Stimulated activated CD8-positive, alpha-beta memory T cell treated with anti-CD3 and anti-CD28 coated beads, Interleukin-15, amount 100 ng/mL, for 48 hours (primary cell): Measurements from ENCODE around the gene SRRM5.
"Not testable (repeated sequence)": the region's sequence is repeated elsewhere in the genome, so short reads cannot be mapped to it uniquely, and the experiment has no call there.

ENCODE experiments used
- DNase-seq, 2 donors: peaks; one replicate each; pipeline ENCODE4 v3.0.0-alpha.2; 2020; ENCODE audit warnings: low read depth in 2 of 2

SRRM5 gene

GRCh38 chr19:43616306-43616705 lies 4.4 kb downstream of the SRRM5 start:
- DNase-seq = no peak

GRCh38 chr19:43616954-43617353 lies 5.1 kb downstream of the SRRM5 start:
- DNase-seq = no peak

- DNase-seq = peak in 1 of 2 donors; percentile 44
Measured at GRCh38 chr19:43618921-43619261, 7.0 kb downstream of the SRRM5 start.

- peak; percentile 85 to 88 for DNase-seq
Measured at GRCh38 chr19:43619262-43620060, 7.6 kb downstream of the SRRM5 start, which contains the start of gene ZNF428. ZNF428 (minus strand) TSS chr19:43619629; CDS start chr19:43614304, 5,325 bp downstream.

GRCh38 chr19:43620061-43621001 lies 8.4 kb downstream of the SRRM5 start:
- peak in 1 of 2 donors; percentile 82 for DNase-seq

GRCh38 chr19:43622070-43622469 lies 10.2 kb downstream of the SRRM5 start:
- no peak for DNase-seq

GRCh38 chr19:43622956-43623355 lies 11.1 kb downstream of the SRRM5 start:
- DNase-seq = no peak

GRCh38 chr19:43623889-43624670 lies 12.2 kb downstream of the SRRM5 start:
- no peak for DNase-seq

GRCh38 chr19:43624933-43625332 lies 13.0 kb downstream of the SRRM5 start:
- DNase-seq = peak; percentile 74 to 80

- no peak for DNase-seq
Measured at GRCh38 chr19:43625918-43626579, 14.2 kb downstream of the SRRM5 start.

- DNase-seq = no peak
Measured at GRCh38 chr19:43626838-43627237, 14.9 kb downstream of the SRRM5 start.

- DNase-seq = no peak
Measured at GRCh38 chr19:43628646-43629326, 16.9 kb downstream of the SRRM5 start.

- no peak for DNase-seq
Measured at GRCh38 chr19:43631491-43631890, 19.6 kb downstream of the SRRM5 start.

- no peak for DNase-seq
Measured at GRCh38 chr19:43633520-43633919, 21.6 kb downstream of the SRRM5 start.

GRCh38 chr19:43634068-43634467 lies 22.2 kb downstream of the SRRM5 start:
- no peak for DNase-seq

GRCh38 chr19:43634506-43634871 lies 22.6 kb downstream of the SRRM5 start:
- DNase-seq = no peak

GRCh38 chr19:43634872-43635560 lies 23.1 kb downstream of the SRRM5 start:
- no peak for DNase-seq

- DNase-seq = not testable (repeated sequence)
Measured at GRCh38 chr19:43635561-43635940, 23.7 kb downstream of the SRRM5 start.

- DNase-seq = no peak
Measured at GRCh38 chr19:43636121-43636683, 24.3 kb downstream of the SRRM5 start.
